Gastroesophageal sphincter (tissue), 4 donors: ENCODE results near the gene ZNF3. TPM values are rescaled to one million over a fixed set of nuclear protein-coding genes. Genes with fewer than 3 reads are reported as not detected.

Experiments
- ATAC-seq: fragments of 150-250 bp; one replicate; pipeline ENCODE4 v1.9.1; 2016; ENCODE audit warnings: mild to moderate bottlenecking, moderate library complexity
- H3K27ac ChIP-seq, 4 donors: fragments of 200-600 bp; sonication (generic) in 3 of 4; 1 replicate in 3 of 4; 2 replicates in 1 of 4; pipeline ENCODE4 v1.5.1; 2016 to 2019
- H3K27me3 ChIP-seq: fragments of 200-600 bp; sonication (generic); one replicate; pipeline ENCODE4 v1.5.1; 2019
- H3K36me3 ChIP-seq, 2 donors: fragments of 200-600 bp; sonication (generic); one replicate each; pipeline ENCODE4 v1.5.1; 2019; ENCODE audit warnings: control low read depth in 1 of 2
- H3K4me1 ChIP-seq, 3 donors: fragments of 200-600 bp; sonication (generic); 1 replicate in 2 of 3; 2 replicates in 1 of 3; pipeline ENCODE4 v1.5.1; 2016 to 2019; ENCODE audit warnings: control low read depth in 2 of 3
- H3K4me3 ChIP-seq, 2 donors: fragments of 200-600 bp; sonication (generic); one replicate each; pipeline ENCODE4 v1.5.1; 2019; ENCODE audit warnings: mild to moderate bottlenecking in 1 of 2, moderate library complexity in 1 of 2
- H3K9me3 ChIP-seq, 3 donors: fragments of 200-600 bp; sonication (generic); one replicate each; pipeline ENCODE4 v1.5.1; 2017 to 2019; ENCODE audit warnings: control low read depth in 2 of 3
- EP300 ChIP-seq: sonication (generic); formaldehyde crosslinking; IDR thresholded peaks from one replicate; pipeline ENCODE4 v1.6.1; 2017; ENCODE audit warnings: antibody characterized with exemption, mild to moderate bottlenecking
- POLR2A ChIP-seq, 2 donors: fragments of 450-650 bp; IDR thresholded peaks; one replicate each; pipeline ENCODE4 v1.6.1; 2017; ENCODE audit warnings: antibody characterized with exemption in 2 of 2, mild to moderate bottlenecking in 2 of 2, moderate library complexity in 1 of 2
- POLR2AphosphoS5 ChIP-seq: sonication (generic); formaldehyde crosslinking; IDR thresholded peaks from one replicate; pipeline ENCODE4 v1.6.1; 2017; ENCODE audit warnings: antibody characterized with exemption
- WGBS, 2 donors: methylation state at CpG; one replicate each; pipeline ENCODE4 v1.1.5; 2018; ENCODE audit warnings: low coverage in 1 of 2; 5-methylcytosine and 5-hydroxymethylcytosine counted together
- total RNA-seq, 4 donors: library from RNA; depleted of rRNA; stranded (reverse); fragments of >200 nt; gene quantifications; one replicate each; pipeline ENCODE4 v1.1.0, GENCODE V29; 2016
- TF ChIP-seq, protein P1 (sequence below), 4 experiments: fragments of 200-600 bp in 2 of 4; fragments of 450-650 bp in 2 of 4; sonication (generic) in 1 of 4; IDR thresholded peaks; one replicate each; pipeline ENCODE4 v1.5.1; 2017 to 2019; ENCODE audit warnings: antibody characterized with exemption in 4 of 4, mild to moderate bottlenecking in 2 of 4, moderate library complexity in 2 of 4

ZNF3 gene
- total RNA-seq, 4 donors from 2014 or later: 18.9 to 30.2 (median 20.6) TPM

DNA sequence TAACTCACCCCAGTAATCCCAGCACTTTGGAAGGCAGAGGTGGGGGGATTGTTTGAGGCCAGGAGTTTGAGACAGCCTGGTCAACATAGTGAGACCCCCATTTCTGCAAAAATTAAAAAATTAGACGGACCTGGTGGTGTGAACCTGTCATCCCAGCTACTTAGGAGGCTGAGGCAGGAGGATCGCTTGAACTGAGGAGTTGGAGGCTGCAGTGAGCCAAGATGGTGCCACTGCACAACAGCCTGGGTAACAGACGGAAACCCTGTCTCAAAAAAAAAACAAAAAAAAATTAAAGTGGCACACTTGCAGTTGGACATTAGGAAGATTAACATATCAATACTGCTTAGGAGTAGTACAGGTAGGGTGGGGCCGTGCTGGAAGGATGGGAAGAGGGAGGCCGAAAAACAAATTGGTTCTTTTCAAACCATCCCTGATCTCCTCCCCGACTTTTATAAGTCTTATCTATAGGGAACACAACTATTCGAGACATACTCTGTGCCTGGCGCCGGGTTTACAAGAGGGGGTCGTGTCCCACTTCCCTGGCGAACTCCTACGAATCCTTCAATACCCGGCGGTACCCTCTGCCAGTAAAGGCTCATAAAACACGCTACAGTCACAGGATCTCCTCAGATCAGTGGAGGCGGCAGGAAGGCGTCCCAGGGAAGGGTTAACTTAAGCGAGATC, 37.0 kb upstream of the ZNF3 start:
- peak overlapping the region; percentile 58 to 91 (median 88) for H3K27ac ChIP-seq
- TF ChIP-seq EP300 (no peak), POLR2A (IDR thresholded peaks at IDR 0.05) (no peak), POLR2AphosphoS5 (no peak)
- TF ChIP-seq, protein P1, sequence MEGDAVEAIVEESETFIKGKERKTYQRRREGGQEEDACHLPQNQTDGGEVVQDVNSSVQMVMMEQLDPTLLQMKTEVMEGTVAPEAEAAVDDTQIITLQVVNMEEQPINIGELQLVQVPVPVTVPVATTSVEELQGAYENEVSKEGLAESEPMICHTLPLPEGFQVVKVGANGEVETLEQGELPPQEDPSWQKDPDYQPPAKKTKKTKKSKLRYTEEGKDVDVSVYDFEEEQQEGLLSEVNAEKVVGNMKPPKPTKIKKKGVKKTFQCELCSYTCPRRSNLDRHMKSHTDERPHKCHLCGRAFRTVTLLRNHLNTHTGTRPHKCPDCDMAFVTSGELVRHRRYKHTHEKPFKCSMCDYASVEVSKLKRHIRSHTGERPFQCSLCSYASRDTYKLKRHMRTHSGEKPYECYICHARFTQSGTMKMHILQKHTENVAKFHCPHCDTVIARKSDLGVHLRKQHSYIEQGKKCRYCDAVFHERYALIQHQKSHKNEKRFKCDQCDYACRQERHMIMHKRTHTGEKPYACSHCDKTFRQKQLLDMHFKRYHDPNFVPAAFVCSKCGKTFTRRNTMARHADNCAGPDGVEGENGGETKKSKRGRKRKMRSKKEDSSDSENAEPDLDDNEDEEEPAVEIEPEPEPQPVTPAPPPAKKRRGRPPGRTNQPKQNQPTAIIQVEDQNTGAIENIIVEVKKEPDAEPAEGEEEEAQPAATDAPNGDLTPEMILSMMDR (IDR thresholded peaks at IDR 0.05): no peak
- no peak for ATAC-seq
- peaks cover 0 to 42% (median 14%) of the 10 kb centered on the region in 3 donors for H3K4me1 ChIP-seq
- no peaks in the 10 kb centered on the region for H3K27me3 ChIP-seq
- no peaks in the 10 kb centered on the region for H3K9me3 ChIP-seq
- WGBS, 2 donors: 32 to 39% methylated on average over 9 to 10 of the region's 18 CpGs
- peak overlapping the region; percentile 68 to 89 for H3K4me3 ChIP-seq
- peaks cover 0 to 29% of the 10 kb centered on the region in 2 donors for H3K36me3 ChIP-seq

DNA sequence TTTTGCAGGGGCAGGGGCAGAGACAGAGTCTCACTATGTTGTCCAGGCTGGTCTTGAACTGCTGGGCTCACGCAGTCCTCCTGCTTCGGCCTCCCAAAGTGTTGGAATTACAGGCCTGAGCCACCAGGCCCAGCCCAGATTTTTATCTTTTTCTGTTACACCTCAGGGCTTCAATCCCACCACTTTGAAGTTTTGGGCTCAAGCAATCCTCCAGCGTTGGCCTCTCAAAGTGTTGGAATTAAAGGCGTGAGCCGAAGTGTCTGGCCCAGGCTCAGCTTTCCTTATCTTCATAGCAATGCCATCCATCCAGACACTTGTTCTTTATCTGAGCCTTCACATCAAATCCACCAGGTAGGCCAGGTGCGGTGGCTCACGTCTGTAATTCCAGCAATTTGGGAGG, 33.5 kb upstream of the ZNF3 start:
- no peaks in the 10 kb centered on the region for H3K27me3 ChIP-seq
- H3K4me3 ChIP-seq: no peak overlapping the region
- ATAC-seq: no peak
- peaks cover 0 to 47% of the 10 kb centered on the region in 2 donors for H3K36me3 ChIP-seq
- no peaks in the 10 kb centered on the region for H3K9me3 ChIP-seq
- peaks cover 0 to 16% (median 6%) of the 10 kb centered on the region in 3 donors for H3K4me1 ChIP-seq
- H3K27ac ChIP-seq: no peak overlapping the region
- TF ChIP-seq, protein P1 (IDR thresholded peaks at IDR 0.05): no peak
- TF ChIP-seq POLR2A (IDR thresholded peaks at IDR 0.05): no peak
- TF ChIP-seq EP300: no peak
- no peak for TF ChIP-seq POLR2AphosphoS5
- WGBS, 2 donors: 87% methylated on average over 7 of the region's 7 CpGs; no CpG with 5 or more reads in 1 of the 2 donors

DNA sequence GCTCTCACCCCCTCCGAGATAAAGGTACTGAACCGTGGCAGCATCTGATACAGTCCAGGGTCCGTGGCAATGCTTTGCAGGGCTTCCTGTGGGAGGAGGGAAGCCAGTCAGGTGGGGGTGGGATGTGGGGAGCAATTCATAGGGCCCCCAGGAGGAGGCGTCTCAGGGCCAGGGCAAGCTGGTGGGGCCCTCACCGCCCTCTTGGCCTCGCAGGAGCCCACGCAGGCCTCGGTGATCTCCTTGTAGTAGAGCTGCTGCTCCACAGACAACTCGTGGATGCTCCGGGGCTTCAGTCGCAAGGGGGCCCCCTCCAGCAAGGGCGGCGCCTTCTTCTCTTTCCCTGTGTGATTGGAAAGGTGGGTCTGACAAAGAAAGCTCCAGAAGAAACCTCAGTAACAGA, 30.4 kb upstream of the ZNF3 start:
- no peak for ATAC-seq
- H3K27me3 ChIP-seq: no peaks in the 10 kb centered on the region
- no CpG with 5 or more reads among the region's 13 CpGs for WGBS, 2 donors
- H3K4me3 ChIP-seq: no peak overlapping the region
- no peak for TF ChIP-seq POLR2AphosphoS5
- no peak for TF ChIP-seq POLR2A (IDR thresholded peaks at IDR 0.05)
- TF ChIP-seq, protein P1 (IDR thresholded peaks at IDR 0.05): no peak
- no peak for TF ChIP-seq EP300
- H3K27ac ChIP-seq: no peak overlapping the region
- no peaks in the 10 kb centered on the region for H3K4me1 ChIP-seq
- no peaks in the 10 kb centered on the region for H3K9me3 ChIP-seq
- peaks cover 0 to 78% of the 10 kb centered on the region in 2 donors for H3K36me3 ChIP-seq

DNA sequence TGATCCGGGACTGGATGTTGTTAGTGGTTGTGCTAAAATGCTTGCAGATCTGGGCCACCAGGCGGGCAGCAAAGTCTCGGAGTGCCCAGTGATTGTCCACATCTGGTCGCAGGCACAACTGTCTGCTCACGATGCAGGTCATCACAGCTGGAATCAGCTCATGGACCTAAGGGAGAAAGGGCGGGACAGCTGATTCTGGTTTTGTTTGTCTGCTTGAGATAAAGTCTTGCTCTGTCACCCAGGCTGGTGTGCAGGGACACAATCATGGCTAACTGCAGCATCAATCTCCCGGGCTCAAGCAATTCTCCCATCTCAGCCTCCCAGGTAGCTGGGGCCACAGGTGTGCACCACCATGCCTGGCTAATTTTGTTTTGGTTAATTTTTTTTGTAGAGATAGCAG, 29.6 kb upstream of the ZNF3 start:
- TF ChIP-seq POLR2AphosphoS5: no peak
- no peak for TF ChIP-seq POLR2A (IDR thresholded peaks at IDR 0.05)
- TF ChIP-seq EP300: no peak
- TF ChIP-seq, protein P1 (IDR thresholded peaks at IDR 0.05): no peak
- no peak for ATAC-seq
- 85% methylated on average over 3 of the region's 7 CpGs; no CpG with 5 or more reads in 1 of the 2 donors for WGBS, 2 donors
- Histone ChIP-seq H3K36me3 (peaks cover 0 to 86% of the 10 kb centered on the region in 2 donors), H3K9me3 (no peaks in the 10 kb centered on the region), H3K27me3 (no peaks in the 10 kb centered on the region), H3K27ac (no peak overlapping the region), H3K4me1 (no peaks in the 10 kb centered on the region), H3K4me3 (no peak overlapping the region)

DNA sequence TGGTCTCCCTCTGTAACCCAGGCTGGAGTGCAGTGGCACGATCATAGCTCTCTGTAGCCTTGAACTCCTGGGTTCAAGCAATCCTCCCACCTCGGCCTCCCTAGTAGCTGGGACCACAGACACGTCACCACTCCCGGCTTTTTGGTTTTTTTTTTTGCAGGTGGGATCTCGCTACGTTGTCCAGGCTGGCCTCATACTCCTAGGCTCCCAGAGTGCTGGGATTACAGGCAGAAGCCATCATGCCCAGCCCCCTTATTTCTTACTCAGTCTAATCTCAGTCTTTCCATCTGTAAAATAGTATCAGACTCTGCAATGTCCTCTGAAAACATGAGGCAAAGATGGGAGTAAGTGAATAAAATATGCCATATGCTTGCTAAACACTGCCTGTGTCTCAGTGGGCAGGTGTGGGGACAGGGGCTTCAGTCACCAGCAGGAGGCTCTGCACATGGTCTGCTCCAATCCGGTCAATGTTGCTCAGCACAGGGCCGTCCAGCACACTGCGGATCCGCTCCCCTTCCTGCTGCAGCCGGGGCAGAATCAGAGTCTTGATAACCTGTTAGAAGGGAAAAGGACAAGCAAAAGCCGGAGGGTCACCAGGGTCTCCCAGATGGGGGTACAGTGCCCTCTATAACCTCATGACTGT, 28.1 kb upstream of the ZNF3 start:
- TF ChIP-seq POLR2A (IDR thresholded peaks at IDR 0.05): no peak
- TF ChIP-seq, protein P1 (IDR thresholded peaks at IDR 0.05): no peak
- no peak for TF ChIP-seq POLR2AphosphoS5
- TF ChIP-seq EP300: no peak
- no peak overlapping the region for H3K4me3 ChIP-seq
- no peaks in the 10 kb centered on the region for H3K9me3 ChIP-seq
- peaks cover 0 to 97% of the 10 kb centered on the region in 2 donors for H3K36me3 ChIP-seq
- 40 to 72% methylated on average over 2 to 6 of the region's 12 CpGs for WGBS, 2 donors
- ATAC-seq: no peak
- no peaks in the 10 kb centered on the region for H3K4me1 ChIP-seq
- no peak overlapping the region for H3K27ac ChIP-seq
- H3K27me3 ChIP-seq: no peaks in the 10 kb centered on the region
